A673 (cell line): Measurements from ENCODE around the gene NELL1. TPM values are rescaled to one million over a fixed set of nuclear protein-coding genes. Genes with fewer than 3 reads are reported as not detected.

Experiments used
- BruUV-seq: library from RNA; stranded (reverse); fragments of 400-500 nt; replicated peaks from 2 replicates; lab custom pipeline; 2021; lab: Mats Ljungman, UMichigan
- CTCF ChIA-PET: fragments of 300-600 bp; sonication (Branson Sonifier 250); formaldehyde crosslinking; loops from one replicate; lab custom pipeline; 2022; ENCODE audit warnings: antibody characterized with exemption; lab: Charles Lee
- POLR2A ChIA-PET: fragments of 300-600 bp; sonication (Branson Sonifier 250); formaldehyde crosslinking; loops from one replicate; lab custom pipeline; 2022; ENCODE audit warnings: antibody characterized with exemption; ENCODE audit not compliant: low non-redundant PET; lab: Charles Lee
- DNase-seq: peaks from one replicate; pipeline ENCODE4 v3.0.0-alpha.2; 2015; ENCODE audit warnings: low spot score
- H3K27ac ChIP-seq: fragments of 200-600 bp; sonication (generic); 2 replicates; pipeline ENCODE4 v1.5.1; 2016; ENCODE audit warnings: mixed run types, low read depth, mild to moderate bottlenecking, mixed read lengths, antibody characterized with exemption, low read length; ENCODE audit not compliant: poor library complexity, severe bottlenecking
- H3K27me3 ChIP-seq: fragments of 200-600 bp; sonication (generic); replicated peaks from 2 replicates; pipeline ENCODE4 v1.6.1; 2017; ENCODE audit warnings: mixed run types, low read depth, mild to moderate bottlenecking, mixed read lengths, antibody characterized with exemption, low read length; ENCODE audit not compliant: insufficient read depth, poor library complexity
- H3K36me3 ChIP-seq: fragments of 200-600 bp; sonication (generic); 2 replicates; pipeline ENCODE4 v1.6.1; 2016; ENCODE audit warnings: mixed run types, mild to moderate bottlenecking, mixed read lengths, antibody characterized with exemption, low read length; ENCODE audit not compliant: insufficient read depth, poor library complexity, severe bottlenecking
- H3K4me1 ChIP-seq: fragments of 200-600 bp; sonication (generic); 2 replicates; pipeline ENCODE4 v1.6.1; 2017; ENCODE audit warnings: mixed run types, mild to moderate bottlenecking, mixed read lengths, antibody characterized with exemption, low read length; ENCODE audit not compliant: insufficient read depth, poor library complexity, severe bottlenecking
- H3K4me3 ChIP-seq: fragments of 200-600 bp; sonication (generic); 2 replicates; pipeline ENCODE4 v1.5.1; 2016; ENCODE audit warnings: low read depth, mixed run types, mild to moderate bottlenecking, mixed read lengths, low read length; ENCODE audit not compliant: poor library complexity, severe bottlenecking
- H3K9me3 ChIP-seq: fragments of 200-600 bp; sonication (generic); 2 replicates; pipeline ENCODE4 v1.6.1; 2016; ENCODE audit warnings: mixed run types, low read depth, mild to moderate bottlenecking, mixed read lengths, antibody characterized with exemption, low read length; ENCODE audit not compliant: poor library complexity, severe bottlenecking
- CTCF ChIP-seq: fragments of 300-800, 200-600 bp; sonication (generic); conservative IDR thresholded peaks from 2 replicates; pipeline ENCODE4 v1.5.1; 2017; ENCODE audit warnings: low read depth, mild to moderate bottlenecking, antibody characterized with exemption, low read length, moderate library complexity, mixed read lengths
- EZH2 ChIP-seq: fragments of 200-600 bp; sonication (generic); IDR thresholded peaks from 2 replicates; pipeline ENCODE4 v1.6.1; 2017; ENCODE audit warnings: borderline replicate concordance, low read depth, mild to moderate bottlenecking, mixed read lengths, antibody characterized with exemption, low read length; ENCODE audit not compliant: poor library complexity, severe bottlenecking
- intact Hi-C: fragments of 100-400 bp; cut with micrococcal nuclease; formaldehyde crosslinking; loops from one replicate; pipeline ENCODE4 v1.10.0; 2022; ENCODE audit not compliant: unreplicated experiment
- total RNA-seq: library from RNA; stranded (reverse); gene quantifications from 2 replicates; pipeline ENCODE4 v1.2.3, GENCODE V29; 2021

The NELL1 gene
- total RNA-seq, 1 experiment from 2014 or later, result 0.32 TPM

- no peak overlapping the region for H3K27ac ChIP-seq
- H3K36me3 ChIP-seq, result no peaks in the 10 kb centered on the region
- no TSS peak for BruUV-seq
- no peaks in the 10 kb centered on the region for H3K27me3 ChIP-seq
- no peak for DNase-seq
- no peaks in the 10 kb centered on the region for H3K9me3 ChIP-seq
- intact Hi-C loops, result no loop called here
- peaks cover 15% of the 10 kb centered on the region for H3K4me1 ChIP-seq
- TF ChIP-seq EZH2 (no peak), CTCF (no peak)
- ChIA-PET POLR2A (no interaction called here), CTCF (no interaction called here)
- no peak overlapping the region for H3K4me3 ChIP-seq
Observed at GRCh38 chr11:21401496-21401895, 732.1 kb downstream of the NELL1 start.

DNA sequence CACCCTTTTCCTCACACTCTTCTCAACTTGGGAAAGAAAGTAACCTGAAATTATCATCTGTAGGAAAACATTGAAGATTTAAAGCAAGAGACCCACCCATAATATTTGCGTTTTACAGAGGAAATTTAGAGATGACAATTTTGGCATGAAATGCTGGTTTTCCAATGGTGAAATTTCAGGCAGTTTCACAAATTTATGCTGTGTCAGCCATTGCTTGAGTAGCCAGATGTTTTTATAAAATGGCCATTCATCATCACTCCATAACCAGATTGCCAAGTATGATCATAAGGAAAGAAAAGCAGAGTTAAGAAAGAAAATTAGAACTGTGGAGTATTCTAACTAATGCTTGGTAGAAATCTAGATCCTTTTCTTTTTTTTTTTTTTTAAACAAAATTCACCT is 732.9 kb downstream of the NELL1 start:
- H3K27ac ChIP-seq, result no peak overlapping the region
- ChIA-PET CTCF (no interaction called here), POLR2A (no interaction called here)
- no peak overlapping the region for H3K4me3 ChIP-seq
- no peaks in the 10 kb centered on the region for H3K27me3 ChIP-seq
- no peaks in the 10 kb centered on the region for H3K36me3 ChIP-seq
- TF ChIP-seq EZH2, result no peak
- no peak for TF ChIP-seq CTCF
- no peaks in the 10 kb centered on the region for H3K9me3 ChIP-seq
- intact Hi-C loops, result no loop called here
- no peak for DNase-seq
- H3K4me1 ChIP-seq, result peaks cover 15% of the 10 kb centered on the region
- BruUV-seq, result no TSS peak

DNA sequence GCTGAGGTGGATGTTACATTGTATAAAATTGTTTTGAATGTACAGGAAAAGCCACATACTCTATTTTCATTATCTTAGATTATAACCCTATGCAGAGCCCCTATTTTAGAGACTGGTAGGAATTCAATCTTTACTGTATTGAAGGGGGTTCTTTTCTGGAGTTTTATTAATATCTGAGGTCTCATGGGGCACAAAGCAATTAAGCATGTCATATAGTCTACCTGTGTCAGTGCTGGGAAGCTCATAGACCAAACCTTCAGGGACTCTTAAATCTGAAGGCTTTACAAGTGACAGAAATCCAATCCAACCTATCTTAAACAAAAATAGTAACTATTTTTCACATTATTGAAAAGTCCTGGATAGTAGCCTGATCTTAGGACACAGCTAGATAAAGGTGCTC is 733.7 kb downstream of the NELL1 start:
- ChIA-PET POLR2A (no interaction called here), CTCF (no interaction called here)
- Histone ChIP-seq H3K27ac (no peak overlapping the region), H3K4me3 (no peak overlapping the region), H3K27me3 (no peaks in the 10 kb centered on the region), H3K36me3 (no peaks in the 10 kb centered on the region), H3K9me3 (no peaks in the 10 kb centered on the region), H3K4me1 (peaks cover 15% of the 10 kb centered on the region)
- no TSS peak for BruUV-seq
- no peak for TF ChIP-seq CTCF
- no peak for TF ChIP-seq EZH2
- DNase-seq, result no peak
- intact Hi-C loops, result no loop called here
